Femur (tissue), 1 donor: Measurements from ENCODE around the gene CCDC40.
A peak's percentile ranks its signal among the peaks of the same experiment; 100 is the strongest.

Source experiments
- DNase-seq: peaks from one replicate; pipeline ENCODE4 v3.0.0-alpha.2; 2017

CCDC40 gene

DNA sequence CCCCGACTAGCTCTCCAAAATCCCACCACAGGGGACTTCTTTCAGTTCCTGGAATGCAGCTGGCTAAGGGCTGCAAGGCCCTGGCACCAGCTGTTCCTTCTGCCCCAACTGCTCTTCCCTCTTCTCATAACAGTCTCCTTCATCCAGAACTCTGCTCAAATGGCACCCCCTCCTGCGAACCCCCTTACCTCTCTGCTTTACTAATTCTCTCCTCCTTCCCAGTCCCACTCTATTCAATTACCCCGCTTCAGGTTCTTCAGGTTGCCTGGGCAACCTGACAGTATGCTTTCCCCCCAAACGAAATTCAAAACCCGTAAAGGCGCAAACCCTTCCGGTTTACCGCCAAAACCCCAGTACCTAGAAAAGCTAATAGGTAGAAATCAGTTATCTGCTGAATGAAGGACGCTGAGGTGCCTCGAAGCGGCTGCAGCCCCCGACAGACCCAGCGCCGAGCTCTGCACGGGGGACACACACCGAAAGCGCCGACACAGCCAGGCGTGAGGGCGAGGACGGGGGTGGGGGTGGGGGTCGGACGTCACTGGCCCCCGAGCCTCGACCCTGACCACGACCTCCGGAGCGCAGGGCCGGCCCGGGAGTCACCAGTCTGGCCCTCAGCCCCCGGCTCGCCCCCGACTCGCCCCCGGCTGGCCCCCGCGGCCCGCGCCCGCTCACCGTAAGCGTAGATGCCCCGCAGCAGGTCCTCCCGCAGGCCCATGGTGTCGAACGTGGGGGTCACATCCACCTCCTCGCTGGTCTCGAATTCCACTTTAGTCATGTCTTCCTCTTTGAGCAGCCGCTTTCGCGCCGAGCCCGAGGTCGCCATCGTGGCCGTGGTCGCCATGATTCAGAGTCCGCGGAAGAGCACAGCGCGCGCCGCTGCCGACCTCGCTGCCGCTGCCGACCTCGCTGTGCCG lies 109.9 kb downstream of the CCDC40 start:
- DNase-seq: peak; percentile 47

DNA sequence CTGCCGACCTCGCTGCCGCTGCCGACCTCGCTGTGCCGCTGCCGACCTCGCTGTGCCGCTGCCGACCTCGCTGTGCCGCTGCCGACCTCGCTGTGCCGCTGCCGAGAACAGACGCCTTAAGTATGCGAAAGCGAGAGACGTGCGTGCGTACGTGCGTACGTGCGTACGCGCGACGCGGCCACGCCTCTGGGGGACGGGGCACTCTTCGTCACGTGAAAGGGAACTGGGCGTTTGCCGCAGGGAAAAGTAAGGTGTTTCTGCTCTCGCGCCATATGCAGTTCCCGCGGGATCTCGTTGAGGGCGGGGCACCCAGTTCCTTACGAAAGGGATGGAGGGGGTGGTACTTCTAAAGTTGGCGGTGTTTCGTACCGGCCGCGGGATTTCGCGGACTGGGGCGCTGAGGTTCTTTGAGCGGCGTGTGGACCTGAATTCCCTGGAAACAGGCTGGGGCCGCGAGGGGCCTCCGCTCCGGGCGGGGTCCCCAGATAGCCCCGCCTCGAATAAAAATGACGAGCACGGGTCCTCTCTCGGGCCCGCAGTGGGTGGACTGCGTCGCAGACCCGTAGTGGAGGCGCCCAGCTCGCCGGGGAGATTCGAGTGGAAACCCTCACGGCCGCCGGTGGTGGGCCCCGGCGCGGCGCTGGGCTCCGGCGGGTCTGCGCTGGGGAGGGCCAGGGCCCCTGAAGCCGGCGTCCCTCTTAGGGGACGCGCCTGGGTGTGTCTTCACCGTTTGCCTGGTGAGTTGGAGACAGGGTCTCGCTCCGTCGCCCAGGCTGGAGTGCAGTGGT lies 110.8 kb downstream of the CCDC40 start, which contains the start of gene EIF4A3:
TSS of gene EIF4A3 (minus strand) at position 94 of the 788 bp plus-strand sequence. CDS start 167 bp downstream, outside the sequence.
- DNase-seq: peak; percentile 99
